ENCODE results near the gene TBC1D9B.
"Not testable (repeated sequence)": the region's sequence is repeated elsewhere in the genome, so short reads cannot be mapped to it uniquely, and the experiment has no call there.

Gene TBC1D9B

DNA sequence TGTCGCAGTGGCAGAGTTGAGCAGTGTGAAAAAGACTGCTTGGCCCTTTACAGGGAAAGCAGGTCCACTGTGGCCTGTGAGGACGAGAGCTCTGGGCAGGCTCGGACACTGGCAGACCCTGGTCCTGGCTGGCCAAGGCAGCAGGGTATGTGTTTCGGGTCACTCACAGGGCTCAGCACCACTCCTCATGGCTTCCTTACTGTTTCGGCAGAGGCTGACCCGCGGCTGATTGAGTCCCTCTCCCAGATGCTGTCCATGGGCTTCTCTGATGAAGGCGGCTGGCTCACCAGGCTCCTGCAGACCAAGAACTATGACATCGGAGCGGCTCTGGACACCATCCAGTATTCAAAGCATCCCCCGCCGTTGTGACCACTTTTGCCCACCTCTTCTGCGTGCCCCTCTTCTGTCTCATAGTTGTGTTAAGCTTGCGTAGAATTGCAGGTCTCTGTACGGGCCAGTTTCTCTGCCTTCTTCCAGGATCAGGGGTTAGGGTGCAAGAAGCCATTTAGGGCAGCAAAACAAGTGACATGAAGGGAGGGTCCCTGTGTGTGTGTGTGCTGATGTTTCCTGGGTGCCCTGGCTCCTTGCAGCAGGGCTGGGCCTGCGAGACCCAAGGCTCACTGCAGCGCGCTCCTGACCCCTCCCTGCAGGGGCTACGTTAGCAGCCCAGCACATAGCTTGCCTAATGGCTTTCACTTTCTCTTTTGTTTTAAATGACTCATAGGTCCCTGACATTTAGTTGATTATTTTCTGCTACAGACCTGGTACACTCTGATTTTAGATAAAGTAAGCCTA lies 71.3 kb downstream of the TBC1D9B start:
- peak; percentile 69 for DNase-seq

DNA sequence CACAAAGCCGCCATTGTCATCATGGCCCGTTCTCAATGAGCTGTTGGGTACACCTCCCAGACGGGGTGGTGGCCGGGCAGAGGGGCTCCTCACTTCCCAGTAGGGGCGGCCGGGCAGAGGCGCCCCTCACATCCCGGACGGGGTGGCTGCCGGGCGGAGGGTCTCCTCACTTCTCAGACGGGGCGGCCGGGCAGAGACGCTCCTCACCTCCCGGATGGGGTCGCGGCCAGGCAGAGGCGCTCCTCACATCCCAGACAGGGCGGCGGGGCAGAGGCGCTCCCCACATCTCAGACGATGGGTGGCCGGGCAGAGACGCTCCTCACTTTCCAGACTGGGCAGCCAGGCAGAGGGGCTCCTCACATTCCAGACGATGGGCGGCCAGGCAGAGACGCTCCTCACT lies 72.8 kb downstream of the TBC1D9B start:
- DNase-seq = not testable (repeated sequence)

DNA sequence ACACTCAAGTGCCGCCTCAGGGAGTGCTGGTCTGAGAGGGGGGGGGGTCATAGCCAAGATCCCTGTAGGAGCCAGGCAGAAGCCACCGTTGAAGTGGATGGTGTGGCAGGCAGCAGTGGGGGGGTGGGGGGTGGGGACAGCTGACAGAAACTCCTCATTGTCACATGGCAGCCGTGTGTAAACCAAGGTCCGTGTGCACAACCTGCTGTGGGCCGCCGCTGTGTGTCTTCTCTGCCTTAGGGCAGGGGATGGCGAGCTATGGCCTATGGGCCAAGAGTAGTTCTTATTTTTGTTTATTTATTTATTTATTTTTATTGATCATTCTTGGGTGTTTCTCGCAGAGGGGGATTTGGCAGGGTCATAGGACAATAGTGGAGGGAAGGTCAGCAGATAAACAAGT lies 73.6 kb downstream of the TBC1D9B start:
- no peak for DNase-seq

DNA sequence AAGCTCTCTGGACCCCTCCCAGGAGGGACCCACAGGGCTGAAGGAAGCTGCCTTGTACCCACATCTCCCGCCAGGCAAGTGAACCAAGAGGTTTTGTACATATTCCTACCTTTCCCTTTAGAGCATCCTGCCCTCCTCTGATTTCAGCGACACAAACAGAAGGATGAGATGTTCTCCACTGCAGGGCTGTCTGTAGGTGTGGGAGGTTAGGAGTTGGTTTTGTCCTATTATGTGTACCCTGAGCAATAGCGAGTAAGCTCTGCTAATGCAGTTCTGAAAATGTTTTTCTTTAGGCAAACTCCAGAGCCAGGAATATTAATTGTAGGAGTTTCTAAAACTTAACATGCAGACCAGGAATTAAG lies 74.0 kb downstream of the TBC1D9B start:
- no peak for DNase-seq

DNA sequence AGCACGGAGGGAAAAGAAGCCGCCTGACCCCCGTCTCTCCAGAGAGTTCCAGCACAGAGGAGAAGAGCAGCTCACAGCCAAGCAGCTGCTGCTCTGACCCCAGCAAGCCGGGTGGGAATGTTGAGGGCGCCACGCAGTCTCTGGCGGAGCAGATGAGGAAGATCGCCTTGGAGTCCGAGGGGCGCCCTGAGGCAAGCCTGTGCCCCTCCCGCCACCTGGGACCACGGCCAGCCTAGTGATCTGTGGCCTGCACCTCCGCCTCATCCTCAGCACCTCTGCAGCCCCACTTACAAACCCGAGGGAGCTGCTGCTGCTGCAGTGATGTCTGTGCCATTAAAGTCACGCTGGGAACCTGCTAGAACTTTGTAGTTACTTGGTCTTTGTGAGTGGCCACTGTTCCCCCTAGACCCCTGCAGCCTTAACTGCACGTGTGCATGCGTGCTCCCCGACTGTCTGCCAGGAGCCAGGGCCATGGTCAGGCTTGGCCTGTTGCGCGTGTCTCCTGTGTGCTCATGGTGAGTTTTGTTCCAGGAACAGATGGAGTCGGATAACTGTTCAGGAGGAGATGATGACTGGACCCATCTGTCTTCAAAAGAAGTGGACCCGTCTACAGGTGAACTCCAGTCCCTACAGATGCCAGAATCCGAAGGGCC lies 74.5 kb downstream of the TBC1D9B start:
- DNase-seq = no peak

DNA sequence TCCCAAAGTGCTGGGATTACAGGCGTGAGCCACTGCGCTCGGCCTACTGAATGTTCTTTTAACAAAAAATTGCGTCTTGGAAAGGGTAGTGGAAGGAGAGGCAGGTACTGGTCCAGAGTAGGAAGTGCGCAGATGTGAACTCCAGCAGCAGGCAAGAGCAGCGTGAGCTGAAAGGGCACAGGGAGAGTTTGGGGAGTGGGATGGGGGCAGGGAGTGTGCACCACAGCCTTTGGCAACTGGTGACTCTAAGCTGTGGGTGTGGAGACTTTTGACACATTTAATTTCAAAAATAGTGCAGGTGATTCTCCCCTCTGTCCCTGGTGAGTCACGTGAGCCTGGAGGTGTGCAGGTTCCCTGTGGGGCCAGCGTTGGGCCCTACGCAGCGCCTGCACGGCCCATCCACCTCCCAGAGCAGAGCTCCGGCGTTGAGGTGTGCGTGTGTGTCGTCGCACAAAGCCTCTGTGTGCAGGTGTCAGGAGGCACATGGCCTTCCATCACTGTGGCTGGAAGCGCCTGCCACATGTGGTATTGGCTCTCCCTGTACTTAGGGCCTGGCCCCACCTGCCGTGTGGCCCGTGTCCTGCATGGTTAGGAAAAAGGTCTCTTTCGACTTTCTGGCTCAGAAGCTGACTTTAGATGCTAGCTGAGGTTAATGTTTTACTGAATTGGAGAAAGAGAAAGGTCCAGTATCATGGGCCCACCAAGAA lies 75.5 kb downstream of the TBC1D9B start:
- DNase-seq = no peak

DNA sequence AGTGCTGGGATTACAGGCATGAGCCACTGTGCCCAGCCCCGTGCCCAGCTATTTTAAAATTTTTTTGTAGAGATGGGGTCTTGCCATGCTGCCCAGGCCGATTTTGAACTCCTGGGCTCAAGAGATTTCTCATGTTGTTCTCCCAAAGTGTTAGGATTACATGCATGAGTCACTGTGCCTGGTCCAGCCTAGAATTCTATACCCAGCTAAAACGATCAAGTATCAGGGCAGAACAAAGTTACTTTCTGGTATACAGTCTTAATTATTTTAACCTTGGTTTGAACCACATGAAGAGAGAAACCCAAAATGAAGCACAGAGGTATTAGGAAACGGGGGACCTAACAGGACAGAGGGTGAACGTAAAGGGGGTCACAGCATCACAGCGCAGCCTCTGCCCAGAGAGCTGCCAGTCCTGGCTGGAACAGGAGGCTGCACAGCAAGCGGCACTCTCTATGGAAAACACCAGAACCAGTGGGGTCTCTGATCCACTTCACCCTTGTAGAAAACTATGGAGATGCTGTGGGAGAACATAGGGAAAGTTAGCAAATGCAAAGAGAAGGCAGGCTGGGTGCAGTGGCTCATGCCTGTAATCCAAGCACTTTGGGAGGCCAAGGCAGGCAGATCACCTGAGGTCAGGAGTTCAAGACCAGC lies 76.8 kb downstream of the TBC1D9B start:
- DNase-seq = no peak

DNA sequence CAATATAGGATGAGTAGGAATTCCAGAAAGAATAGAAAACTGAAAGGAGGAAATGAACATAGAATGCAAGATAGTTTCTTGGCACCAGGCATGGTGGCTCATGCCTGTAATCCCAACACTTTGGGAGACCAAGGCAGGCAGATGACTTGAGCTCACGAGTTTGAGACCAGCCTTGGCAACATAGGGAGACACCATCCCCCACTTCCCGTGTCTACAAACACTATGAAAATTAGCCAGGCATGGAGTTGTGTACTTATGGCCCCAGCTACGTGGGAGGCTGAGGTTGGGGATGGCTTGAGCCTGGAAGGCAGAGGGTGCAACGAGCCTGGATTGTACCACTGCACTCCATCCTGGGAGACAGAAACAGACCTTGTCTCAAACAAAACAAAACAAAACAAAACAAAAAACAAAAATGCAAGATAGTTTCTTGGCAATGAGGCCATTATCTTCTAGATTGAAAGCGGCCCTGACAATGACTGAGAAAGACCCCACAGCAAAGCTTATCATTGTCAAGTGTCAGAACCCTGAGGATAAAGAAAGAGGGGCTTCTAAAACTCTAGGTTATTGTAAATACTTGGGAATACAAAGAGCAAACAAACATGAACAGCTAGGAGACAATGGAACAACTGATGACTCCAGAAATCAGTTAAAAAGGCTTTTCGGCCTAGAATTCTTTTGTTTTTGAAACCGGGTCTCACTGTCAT lies 77.8 kb downstream of the TBC1D9B start:
- DNase-seq = no peak

DNA sequence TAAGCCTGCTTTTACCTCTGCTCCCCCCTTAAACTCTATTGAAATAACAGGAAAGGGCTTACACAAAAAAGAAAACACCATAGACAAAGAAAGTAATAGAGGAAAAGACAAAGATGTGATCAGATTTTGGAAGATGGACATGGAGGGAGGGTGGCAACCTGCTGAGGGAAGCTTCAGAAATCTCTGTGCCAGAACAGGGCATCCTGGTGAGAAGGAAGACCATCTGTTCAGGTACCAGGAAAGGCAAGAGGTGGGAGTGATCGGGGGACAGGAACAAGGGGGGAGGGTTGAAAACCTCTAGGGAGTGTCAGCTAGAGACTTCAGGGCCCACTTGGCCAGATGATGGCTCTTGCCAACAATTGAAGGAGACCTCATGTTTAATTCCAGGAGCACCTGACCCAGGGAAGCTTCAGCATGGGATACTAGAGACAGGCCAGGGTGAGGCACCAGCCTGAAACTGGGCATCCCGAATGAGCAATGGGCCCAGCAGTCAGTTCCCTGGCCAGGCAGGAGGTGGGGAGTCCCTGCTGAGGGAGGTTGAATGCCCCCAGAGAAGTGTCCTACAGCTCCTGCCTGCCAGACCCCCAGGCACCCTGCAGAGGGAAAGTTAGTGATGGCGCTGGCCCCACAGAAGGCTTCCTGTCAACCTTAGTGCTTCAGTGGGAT lies 78.8 kb downstream of the TBC1D9B start:
- no peak for DNase-seq

DNA sequence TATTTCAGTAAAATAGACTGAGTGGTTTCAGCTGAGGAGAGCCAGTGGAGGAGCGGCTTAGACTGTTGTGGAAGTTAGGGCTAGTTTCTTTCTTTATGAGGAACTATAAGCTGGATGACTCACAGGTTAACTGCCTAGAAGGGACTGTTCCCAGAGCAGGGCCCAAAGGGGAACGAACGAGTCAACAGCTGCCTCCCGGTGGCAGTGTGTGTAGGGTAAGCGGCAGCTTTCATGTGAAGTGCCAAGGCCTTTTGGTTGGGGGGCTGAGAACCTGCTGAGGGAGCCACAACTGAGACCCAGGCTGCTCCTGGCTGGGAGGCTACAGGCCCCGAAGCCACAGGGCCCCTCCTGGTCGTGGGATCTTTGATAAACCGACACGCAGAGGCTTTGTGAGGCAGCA lies 80.0 kb downstream of the TBC1D9B start:
- peak; percentile 78 for DNase-seq

DNA sequence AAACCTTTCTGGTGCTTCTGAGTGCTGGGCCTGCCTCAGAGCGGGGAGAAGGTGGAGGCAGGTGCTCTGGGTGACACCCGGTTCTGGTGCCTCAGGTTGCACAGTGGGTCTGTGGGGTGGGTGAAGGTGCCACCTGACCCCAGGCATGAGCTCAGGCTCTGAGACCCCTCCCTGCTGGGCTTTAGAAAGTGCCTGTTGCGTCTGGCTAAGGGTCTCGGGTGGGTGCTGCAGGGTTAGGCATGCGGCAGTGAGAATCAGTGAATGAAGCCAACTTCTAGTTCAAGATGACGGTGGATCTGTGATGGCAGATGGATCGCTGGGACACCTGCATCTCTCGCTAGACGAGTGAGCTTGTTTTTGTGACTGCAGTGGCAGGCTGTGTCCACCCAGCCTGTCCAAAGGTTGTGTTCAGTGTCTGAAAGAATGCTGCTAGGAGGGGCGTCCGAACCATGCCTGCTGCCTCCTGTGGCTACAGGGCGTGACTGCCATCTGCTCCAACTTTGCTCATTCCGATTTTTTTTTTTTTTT lies 82.0 kb downstream of the TBC1D9B start:
- DNase-seq = no peak

DNA sequence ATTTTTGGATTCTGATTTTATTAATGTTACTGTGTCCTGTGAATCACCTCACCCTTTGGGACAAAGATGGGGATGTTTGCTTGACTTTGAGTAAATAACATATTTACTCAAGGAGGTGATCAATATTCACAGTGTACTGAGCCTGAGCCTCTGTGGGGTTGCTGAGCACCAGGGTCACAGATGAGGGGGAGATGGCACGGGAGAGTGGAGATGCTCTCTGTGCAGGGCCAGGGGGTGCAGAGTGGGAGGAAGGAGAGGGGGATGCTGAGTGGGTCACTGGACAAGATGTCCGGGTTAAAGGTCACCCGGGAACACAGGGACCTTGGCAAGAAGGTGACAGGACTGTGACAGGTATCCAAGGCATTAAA lies 83.0 kb downstream of the TBC1D9B start:
- DNase-seq = no peak

DNA sequence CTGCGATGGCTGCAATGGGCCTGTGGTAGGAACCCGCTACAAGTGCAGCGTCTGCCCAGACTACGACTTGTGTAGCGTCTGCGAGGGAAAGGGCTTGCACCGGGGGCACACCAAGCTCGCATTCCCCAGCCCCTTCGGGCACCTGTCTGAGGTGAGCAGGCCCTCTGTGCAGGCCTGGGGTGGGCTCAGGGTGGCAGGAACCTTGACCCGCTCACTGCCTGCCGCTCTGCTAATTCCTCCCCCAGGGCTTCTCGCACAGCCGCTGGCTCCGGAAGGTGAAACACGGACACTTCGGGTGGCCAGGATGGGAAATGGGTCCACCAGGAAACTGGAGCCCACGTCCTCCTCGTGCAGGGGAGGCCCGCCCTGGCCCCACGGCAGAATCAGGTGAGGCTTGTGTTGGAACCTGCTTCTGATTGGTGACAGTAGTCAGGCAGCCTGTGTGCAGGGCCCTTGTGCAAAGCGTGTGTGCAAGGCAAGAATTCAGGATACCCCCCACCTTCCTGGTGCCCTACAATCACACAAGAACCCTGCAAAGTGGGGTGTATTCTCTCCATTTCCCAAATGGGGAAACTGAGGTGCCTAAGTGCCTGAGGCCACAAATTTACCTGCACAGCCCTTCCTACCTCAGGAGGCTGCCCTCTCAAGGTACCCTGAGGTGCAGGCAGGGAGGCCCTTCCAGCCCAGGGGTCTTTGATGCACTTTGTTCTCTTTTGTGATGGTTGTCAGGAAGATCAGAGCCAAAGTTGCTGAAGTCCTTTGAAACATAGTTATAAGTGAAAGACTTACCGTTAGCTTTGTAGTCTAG lies 83.6 kb downstream of the TBC1D9B start:
- DNase-seq = no peak

DNA sequence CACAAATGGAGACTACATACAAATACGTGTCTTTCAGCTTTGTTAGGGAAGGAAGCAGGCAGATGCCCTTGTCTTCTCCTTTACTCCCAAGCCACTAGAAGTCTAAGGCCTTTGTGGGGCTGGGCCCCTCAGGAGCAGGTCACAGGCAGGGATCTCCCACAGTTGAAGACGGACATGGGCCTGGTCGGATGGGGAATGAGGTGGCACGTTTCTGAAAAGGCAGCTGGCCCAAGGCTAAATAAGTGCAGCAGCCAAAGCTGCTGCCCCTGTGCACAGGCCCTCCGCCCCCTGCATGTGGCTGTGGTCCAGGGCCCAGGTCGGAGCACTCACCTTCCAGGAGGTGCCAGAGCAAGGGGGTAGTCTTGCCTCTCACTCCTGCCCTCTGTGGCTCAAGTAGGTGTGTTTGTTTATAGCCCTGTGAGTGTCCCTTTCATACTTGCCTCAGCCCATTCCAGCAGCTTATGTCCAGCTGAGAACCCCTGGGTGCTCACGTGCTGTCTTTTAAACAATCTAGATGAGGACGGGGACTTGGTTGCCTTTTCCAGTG lies 85.2 kb downstream of the TBC1D9B start:
- no peak for DNase-seq

DNA sequence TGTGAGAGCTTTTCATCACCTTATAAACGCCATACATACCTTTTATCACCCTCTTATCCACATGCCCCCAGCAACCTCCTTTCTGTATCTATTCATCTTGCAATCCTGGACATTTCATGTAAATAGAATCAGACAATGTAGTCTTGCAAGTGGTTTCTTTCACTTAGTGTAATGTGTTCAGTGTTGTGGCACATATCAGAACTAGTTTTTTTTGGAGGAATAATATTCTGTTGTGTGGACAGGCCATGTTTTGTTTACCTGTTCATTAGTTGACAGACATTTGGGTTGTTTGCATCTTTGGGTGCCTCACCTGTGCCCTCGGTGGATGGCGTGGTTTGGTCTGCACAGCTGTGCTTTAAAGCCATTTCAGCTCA lies 85.7 kb downstream of the TBC1D9B start:
- no peak for DNase-seq

DNA sequence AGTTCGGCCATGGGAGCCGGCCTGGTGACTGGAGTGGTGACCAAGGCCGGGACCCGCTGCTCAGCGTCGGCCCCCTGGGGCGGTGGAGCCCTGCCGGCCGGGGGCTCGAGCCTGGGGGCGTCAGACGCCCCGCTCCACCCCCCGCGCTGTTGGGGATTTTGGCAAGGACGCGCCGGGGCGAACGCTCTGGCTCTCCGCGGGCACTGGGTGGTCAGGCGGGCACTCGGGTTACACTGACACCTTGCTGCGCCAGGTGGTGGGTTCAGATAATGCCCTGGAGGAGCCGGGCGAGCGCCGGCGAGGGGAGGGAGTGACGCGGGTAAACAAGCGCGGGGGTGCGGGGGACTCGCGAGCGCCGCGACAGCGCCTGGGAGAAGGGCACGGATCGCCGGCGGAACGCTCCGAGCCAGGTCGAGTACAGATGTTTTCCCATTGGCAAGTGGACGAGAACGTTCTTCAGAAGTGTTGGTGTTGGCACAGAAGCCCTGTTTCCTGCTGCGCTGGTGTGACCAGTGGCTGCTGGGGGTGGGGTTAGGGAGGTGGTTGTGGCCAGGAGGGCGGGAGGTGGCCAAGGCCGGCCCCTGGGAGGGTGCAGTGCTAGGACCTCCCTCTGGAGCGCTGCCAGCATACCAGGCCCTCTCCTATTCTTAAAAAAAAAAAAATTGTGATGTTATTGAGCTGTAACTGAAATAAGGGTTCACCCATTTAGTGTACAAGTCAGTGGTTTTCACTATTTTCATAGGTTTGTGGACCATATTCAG lies 86.2 kb downstream of the TBC1D9B start:
- peak; percentile 88 for DNase-seq

DNA sequence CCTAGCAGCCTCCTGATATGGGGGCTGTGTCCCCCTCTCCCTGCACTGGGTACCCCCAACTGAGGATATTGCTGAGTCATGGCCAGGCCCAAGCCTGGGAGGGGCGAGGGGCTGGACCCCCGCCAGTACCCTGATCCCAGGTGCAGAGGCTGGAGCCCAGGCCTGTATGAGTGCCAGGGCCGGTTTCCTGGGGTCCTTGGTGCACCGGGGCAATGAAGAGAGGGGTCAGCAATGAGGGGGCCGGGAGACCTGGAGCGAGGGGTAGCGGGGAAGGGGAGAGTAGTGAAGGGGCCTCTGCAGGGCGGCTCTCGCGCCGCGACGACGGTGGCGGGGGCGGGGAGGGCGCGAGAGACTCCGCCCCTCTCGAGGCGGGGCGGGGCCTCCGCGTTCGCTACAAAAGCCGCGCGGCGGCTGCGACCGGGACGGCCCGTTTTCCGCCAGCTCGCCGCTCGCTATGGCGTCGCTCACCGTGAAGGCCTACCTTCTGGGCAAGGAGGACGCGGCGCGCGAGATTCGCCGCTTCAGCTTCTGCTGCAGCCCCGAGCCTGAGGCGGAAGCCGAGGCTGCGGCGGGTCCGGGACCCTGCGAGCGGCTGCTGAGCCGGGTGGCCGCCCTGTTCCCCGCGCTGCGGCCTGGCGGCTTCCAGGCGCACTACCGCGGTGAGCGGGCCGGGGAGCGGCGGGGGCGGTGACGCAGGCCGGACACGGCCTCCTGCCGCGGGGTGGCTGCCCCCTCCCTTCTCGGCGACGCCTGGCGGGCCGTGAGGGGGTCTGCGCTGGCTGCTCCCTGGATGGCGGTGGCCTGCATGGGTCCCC lies 87.0 kb downstream of the TBC1D9B start, which contains the start of gene SQSTM1:
Gene SQSTM1, plus strand, starts transcription at position 423 of the 815 bp plus-strand sequence. Its CDS starts 32 bp downstream, at position 455.
- peak; percentile 94 for DNase-seq

DNA sequence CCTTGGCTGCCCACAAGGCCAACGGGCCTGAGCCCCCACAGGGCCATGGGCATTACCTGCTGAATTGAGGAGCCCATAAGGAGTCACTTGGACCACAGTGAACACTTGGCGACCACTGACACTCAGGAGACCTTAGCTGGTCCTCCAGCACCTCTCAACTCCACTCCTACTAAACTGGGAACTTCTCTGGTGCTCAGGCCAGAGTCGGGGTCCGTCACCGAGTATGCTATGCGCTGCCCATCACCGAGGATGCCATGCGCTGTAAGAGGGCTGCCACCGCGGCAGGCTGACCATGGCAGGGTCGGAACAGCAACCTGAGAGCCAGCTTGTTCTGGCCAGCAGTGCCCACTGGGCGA lies 87.6 kb downstream of the TBC1D9B start:
- no peak for DNase-seq

Data from activated CD8-positive, alpha-beta memory T cell treated with anti-CD3 and anti-CD28 coated beads, Interleukin-2, amount 50 U/mL, for 48 hours (primary cell).